ENCODE results near the gene FLT1.

The FLT1 gene

DNA sequence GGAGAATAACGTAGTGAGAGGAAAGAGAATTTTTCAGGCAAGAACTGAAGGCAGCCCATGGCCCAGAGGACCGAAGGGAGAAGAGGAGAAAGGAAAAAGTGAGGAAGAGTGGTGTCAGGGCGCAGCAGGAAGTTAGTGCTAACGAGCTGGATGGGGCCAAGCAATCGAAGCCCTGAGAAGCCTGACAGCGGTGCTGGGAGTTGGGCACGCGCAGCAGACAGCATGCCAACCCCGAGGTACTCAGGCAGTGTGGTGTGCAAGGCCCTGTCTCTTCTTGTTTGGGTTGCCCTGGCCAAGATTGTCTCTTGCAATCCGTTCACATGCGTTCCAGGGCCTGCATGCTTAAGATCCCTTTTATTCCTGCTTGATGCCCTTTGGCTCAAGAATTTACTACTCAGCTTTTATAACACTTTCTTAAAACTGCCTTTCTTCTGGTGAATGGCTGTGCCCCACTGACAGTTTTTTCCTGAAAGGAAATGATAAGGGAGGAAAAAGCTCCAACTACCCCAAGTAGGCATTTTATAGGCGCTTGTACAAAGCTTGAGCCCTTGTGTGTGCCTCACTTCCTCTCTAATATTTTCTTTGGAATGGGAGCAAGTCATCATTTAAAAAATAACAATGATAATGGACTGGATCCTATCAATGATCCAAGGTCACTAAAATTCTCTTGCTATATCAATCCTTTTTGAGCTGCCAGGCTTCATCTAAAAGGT, 115.4 kb downstream of the FLT1 start:
- no peak for DNase-seq

DNA sequence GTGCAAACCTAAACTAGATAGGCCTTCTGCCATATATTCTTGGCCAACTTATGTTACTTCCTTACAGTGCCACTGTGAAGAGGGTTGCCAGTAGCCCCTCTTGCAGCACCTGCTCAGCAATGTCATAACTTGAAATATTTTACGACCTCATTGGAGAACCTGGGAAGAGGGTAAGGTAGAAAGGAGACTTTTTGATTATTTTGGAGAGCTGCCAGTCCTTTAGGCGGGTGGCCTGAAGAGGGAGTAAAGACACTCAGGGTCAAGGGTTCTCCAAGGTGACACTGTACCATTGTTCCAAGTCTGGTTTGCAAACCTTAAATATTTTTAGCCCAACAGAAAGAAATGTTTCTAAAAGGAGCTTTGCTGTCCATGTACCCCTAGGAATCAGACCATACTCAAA, 118.3 kb downstream of the FLT1 start:
- no peak for DNase-seq

DNA sequence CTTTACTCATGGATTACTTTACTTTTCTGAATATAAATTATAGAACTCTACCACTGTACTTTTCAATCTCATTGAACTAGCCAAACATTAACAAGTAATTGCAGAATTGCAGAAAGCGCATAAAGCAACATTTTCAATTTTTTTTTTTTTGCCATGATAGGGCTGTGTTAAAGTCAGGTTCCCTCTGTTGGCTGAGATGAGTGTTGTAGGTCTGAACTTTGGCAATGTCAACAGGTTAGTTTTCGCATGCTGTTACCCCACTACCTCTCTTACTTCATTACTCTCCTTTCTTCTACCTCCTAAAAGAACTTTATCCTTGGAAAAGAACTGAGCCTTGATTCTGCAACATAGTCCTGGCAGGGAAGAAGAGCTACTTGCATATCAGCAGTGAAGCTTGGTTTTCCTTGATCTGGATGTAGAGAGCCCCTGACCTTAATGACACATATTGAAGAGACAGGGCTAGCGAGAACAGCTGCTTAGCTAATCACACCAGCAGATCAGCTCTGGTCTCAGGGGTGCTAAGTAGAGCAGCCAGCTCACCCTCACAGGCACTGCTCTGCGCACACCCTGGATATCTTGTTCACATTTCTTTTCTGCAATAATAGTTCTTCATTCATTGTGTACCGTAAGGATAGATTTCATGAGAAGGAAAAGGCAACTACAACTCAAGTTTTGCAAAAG, 119.5 kb downstream of the FLT1 start:
- DNase-seq = no peak

DNA sequence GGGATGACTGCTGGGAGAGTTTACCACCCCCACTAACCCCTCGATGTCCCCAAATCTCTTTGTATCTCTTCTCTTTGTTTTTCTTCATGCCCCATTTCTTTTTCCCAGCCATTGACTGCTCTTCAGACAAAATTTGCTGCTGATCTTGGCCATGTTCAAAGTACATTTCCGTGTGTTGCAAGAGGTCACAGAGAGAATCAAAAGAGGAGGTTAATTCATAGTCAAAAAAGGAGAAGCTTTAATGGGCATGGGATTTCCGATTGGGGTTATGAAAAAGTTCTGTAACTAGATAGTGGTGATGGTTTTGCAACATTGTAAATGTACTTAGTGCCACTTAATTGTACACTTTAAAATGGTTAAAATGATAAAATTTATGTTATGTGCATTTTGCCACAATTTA, 121.1 kb downstream of the FLT1 start:
- DNase-seq = no peak

DNA sequence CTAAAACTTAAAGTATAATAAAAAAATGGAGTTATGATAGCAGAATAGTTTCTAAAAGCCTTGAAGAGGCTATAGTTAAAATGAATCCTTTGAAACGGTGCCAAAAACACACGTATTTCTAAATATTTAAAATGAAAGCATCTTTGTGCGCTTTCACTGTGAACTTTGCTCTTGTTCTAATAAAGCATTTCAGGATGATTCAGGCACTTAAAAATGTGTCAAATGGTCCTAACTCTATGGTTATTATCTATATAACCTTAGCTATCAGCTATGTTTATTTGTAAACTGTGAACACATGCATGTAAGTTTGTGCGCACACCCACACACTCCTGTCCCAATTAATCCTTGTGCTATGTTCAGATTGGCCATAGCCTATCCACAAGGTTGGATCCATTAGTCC, 124.5 kb downstream of the FLT1 start:
- DNase-seq = no peak

DNA sequence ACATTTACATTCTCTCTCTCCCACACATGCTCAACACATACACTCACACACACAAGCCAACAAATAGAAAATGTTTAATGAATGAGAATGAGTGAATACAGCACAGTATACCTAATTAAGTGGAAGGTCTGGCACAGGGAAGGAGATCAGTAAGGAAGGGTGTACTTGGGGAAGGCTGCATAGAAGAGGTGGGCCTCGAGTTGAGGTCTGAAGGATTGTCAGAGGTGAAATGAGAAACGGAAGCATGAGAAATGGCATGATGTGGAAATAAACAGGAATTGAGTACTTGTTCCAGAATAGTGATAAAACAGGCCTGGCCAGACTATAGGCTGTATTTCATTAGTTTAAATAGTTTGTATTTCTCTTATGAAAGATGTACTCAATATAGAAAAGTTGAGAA, 136.2 kb downstream of the FLT1 start:
- no peak for DNase-seq

DNA sequence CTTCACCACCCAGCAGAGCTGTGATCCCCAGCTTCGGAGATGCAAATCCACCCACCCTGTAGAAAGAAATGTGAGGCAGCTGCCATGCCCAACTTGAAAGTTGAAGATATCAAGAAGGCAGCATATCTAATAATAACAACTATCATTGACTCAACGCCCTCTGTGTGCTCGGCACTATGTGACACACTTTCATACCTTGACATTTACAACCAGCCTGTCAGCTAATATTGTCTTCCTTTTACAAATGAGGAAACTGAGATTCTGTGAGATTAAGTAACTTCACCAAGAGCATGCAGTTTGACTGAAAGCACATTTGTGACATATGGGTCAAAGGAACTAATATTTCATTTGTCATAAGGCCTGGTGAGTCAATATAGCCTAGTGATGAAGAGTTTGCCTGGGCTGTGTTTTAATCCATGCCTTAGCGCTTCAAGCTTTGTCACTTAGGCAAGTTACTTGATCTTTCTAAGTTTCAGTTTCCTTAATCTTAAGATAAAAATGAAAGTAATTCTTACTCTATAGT, 137.0 kb downstream of the FLT1 start:
- no peak for DNase-seq

DNA sequence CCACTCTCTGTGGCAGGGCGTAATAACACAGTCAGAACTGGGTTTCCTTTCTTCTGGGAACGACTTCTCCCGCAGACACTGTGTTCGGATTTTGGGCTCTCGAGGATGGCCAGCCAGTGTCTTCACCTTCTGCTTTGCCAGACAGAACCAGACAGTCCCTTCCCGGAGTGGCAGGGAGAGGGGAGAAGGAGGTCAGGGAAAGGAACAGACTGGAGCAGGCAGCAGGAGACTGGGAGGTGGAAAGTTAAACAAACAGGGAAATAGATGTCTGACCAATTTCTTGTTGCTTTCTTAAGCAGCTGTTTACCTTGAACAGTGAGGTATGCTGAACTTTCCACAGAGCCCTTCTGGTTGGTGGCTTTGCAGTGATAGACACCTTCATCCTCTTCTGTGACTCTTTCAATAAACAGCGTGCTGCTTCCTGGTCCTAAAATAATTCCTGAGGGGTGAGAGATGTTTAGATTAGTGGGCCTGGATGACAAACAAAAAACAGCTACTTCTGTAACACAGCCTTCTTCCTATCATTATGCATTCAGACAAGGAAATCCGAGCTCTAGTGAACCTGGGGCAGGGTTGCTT, 137.6 kb downstream of the FLT1 start:
- DNase-seq = no peak

DNA sequence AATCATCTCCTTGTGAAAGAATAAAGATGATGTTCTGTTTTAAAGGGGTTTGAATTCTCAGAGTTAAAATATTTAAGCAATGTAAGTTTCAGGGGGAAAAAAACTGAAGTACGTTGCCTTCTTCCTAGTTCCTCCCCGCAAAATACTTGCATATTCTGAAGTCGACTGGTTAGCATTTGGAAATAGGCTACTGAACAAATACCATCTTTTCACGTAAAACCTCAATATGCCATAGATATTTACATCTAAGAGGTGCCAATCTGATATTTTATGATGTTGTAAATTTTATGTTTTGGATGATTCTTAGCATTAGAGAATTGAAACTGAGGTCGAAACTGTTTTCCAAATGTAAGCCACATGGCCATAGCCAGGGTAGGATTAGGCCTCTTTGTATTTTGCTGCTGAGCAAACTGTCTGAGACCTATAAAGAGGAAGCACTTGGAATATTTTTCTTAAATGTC, 138.3 kb downstream of the FLT1 start:
- peak; percentile 65 for DNase-seq

DNA sequence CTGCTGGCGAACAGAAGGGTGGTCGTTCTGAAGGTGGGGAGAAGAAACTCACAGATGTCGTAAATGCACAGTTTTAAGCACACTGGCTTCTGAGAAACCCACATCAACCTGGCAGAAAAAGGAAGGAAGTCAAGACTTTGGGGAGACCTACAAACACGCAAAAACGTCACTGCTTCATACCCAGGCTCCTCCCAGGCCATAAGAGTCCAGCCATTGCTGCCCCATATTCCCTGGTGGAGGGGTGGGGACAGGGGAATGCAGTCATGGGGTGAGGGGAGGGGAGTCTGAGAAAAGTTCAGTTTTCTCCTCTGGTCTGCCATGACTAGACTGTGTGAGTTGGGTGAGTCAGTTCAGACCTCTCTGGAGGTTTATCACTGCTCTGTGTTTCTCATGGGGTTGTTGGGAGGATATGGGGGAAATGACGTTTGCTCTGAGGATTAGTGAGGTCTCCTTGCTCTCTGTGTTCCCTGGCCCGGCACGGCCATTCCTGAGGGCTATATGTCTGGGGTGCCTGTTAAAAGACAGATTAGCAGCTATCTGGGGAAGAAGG, 139.0 kb downstream of the FLT1 start:
- DNase-seq = peak; percentile 85

DNA sequence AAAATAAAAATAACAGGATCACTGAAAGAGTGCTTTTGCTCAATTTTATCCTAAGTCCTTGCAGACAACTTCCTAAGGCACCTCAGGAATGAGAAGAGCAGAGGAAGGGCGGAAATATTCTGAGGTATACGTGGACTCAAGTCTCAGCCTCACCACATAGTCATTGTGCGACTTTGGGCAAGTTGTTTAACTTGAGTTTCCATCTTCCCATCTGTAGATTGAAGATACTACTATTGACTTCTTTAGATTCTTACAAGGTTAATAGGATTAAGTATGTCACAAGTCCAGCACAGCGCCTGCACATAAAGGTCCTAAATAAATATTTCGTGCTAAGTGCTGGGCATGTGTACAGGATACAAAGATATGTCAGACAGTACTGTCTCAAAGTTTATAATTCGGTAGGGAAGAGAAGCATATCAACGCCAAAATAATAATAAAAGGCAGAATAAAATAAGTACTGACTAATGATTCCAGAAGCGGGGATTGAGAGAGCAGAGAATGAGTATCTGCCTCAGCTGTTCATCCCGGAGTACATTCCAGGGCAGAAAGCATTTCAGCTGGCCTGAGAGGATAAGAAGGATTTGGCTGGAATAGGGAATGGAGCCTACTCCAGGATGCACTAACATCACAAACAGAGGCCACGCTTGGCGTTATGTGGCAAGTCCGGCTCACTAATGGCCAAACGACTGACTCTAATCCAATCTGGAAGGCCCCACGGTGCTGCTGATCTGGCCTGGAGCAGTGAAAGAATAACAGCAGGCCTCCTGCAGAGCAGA, 139.7 kb downstream of the FLT1 start:
- DNase-seq = no peak

DNA sequence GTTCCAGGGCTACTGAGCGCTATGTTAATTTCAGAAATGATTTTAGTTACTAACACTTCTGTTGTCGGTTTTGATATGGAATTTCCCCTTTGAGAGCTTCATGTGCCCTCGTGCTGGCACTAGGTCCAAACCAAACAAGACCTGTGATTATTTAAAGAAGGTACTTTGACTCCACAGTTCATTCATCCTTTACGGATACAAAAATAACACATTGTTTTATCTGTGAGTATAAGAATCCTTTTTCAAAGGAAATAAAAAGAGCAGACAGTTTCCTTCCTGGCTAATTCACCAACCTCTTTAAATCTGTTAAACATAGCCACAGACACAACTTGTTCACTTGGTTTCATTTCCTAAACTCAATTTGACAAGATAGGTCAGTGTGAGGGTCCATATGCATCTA, 141.2 kb downstream of the FLT1 start:
- DNase-seq = no peak

DNA sequence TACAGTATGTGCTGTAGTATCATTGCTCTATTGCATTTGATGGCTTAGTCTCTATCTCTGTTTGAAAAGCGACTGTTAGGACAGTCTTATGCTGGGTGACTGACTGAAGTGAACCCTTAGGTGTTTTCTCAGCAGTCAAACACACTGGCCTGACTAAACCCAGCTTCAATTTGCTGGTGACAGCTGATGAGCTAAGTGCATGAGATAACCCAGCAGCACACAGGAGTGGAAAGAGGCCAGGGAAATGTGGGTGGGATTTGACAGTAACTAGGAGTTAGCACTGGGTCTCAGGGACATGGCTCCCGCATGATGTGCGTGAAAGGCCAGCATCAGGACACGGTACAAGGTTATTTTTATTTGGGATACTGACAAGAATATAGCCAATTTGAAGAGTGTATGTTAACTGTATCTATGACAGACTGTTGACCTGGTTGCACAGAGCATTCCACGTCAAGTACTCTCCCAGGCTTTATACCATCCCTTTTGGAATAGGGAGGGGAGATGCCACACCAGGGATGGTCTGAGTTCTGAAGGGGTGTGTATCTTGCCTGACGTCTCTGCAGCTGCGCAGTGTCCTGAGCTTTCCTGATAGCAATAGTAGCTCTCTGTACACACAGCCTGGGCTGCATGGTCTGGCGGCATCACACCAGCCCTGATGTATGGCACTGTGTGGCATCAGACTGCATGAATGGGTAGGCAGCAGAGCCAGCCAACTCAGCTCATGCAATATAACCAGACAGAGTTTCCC, 144.8 kb downstream of the FLT1 start:
- no peak for DNase-seq

DNA sequence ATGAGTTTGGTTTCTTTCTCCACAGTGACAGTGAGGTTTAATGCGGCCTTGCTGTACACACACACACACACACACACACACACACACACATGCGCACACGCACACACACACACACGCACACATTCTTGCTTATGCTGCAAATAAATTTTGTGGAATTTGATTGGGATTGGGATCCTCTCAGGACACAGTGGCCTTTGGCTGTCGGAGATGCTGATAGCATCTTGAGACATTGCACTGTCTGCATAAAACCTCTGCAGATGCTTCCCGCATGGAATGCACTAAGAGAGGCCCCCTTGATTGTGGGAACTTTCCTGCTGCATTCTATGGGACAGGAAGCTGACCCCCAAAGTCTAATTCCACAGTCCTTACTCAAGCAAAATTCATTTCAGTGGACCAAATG, 145.6 kb downstream of the FLT1 start:
- peak; percentile 58 for DNase-seq

DNA sequence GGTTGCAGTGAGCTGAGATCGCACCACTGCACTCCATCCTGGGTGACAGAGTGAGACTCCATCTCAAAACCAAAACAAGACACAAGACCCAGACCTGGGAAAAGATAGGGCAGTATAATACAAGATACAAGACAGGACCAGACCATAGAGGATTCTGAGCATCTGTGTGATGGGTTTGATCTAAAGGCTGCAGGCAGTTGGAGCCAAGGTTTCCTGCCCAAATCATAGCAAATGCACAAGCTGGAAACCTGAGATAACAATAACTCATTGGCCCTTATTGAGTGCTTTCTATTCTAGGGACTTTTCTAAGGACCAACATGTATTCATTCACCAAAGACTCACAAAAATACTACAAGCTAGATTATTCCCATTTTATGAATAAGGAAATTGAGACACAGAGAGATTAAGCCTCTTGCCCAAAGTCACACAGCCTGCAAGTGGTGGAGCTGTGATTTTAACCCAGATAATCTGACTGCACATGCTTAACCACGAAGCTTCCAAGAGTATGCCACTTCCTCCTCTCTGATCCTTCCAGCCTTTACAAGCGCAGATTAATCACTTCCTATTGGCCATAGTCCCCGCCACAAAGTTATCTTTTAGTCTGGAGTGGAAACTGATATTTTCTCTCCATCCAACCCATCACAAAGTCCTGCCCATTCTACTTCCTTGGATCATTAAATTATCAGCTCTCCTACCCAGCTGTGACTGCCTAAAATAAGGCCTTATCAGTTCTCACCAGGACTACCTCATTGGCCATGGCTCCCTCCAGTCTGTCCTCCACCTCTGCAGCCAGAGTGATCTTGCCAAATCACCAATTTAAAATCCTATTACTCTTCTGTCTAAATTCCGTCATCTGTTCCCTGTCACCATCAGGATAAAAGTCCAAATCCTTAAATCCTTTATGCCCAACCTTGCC, 147.2 kb downstream of the FLT1 start:
- peak; percentile 52 for DNase-seq

DNA sequence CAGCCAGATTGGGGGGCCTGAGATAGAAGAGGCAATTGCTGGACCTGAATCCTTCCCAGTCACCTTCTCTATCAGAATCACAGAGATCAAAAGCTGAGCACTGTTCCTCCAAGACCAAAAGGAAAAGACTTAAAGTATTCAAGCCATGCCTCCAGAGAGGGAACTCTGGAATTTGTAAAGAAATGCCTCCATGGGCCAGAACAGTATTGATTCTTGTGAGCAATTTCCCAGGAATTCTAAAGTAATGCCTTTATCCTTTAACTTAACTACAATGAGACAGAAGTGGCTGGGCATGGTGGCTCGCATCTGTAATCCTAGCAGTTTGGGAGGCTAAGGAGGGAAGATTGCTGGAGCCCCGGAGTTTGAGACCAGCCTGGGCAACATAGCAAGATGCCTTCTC, 148.8 kb downstream of the FLT1 start:
- peak; percentile 69 for DNase-seq

DNA sequence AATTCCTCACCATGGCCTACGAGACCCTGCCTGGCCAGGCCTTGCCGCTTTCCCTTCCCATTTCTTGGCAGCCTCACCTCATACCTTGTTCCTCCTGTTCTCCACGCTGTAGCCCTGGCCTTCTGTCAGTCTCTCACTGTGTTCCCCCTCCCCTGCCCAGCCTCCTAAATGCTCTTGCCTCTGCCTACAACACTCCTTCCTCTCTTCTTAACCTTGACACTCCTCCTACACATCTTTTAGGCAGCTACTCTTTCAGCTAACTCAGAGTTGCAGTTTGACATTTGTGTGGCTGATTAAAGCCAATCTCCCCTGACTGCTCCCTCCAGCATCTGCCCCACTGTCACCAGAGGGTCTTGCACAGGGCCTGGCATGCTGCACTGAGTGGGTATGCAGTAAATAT, 150.8 kb downstream of the FLT1 start:
- no peak for DNase-seq

DNA sequence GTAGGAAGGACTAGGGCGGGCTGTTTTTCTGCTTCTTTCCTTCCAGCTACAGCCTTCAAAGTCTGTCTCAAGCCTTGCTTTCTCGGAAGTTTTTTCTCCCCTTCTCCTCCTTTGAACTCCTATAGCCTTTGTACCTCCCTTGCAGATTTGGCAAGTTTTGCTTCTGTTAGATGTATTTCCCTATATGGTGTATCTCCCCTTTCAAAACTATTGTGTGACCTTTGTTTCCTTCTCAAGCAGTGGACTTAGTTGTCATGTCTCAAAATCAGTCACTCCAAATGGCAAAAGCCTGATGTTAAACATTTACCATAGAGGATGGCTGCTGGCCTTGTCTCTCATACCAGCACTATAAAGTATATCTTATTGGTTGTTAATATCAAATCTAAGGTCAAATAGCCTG, 152.7 kb downstream of the FLT1 start:
- no peak for DNase-seq

DNA sequence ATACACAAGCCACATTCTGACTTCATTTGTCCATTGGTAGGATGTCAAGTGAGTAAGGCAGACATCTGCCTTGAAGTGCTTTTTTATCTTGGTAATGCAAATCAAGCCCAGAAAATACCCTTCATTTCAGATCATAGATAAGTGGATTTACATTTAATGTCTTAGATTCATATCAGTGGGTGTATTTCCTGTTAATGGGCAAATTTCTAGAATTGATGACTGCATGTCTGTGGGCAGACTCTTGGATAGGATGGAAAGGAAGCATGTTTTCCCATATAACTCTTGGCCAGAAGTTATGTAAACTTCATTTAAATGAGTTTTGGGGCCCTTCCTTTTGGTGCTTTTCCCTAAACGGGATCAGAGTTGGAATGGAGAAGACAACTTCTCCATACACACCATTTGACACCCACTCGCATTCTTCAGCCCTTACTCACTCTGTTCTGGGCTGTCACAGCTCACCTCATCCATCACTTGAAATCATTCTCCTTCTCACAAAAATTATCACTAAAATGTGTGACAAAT, 154.6 kb downstream of the FLT1 start:
- DNase-seq = peak; percentile 73

DNA sequence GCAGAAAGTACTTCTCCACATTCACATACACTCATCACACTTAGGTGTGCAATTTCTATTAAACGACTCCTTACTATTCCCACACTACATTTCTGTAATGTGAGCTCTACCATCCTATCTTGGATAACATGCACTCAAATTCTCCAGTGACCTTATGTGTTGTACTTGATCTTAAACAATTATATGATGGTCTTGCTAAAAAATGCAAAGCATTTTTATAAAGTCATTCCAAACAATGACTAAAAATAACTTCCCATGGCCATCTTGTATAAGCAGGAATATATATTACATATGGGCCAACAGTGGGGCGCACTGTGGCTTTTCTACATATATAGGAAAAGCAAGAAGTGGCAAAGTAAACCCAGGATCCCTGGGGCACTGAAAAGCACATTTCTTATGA, 155.5 kb downstream of the FLT1 start:
- peak; percentile 76 for DNase-seq

DNA sequence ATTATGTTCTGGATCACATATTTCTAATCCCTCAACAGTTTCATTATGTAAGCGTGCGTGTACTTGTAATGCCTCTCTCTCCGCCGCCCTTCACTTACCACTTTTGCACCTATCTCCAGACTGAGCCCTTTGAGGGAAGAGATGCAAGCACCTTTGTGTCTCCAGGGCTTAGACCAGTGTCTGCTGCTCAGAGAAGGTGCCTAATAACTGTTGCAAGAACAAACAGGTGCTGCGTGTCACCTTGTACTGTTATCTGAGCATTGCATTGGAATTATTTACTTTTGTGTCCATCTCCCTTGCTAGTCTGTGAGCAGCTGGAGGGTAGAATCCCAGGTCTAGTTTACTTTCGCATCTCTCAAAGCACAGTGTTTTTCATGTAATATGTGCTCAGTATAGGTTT, 156.2 kb downstream of the FLT1 start:
- DNase-seq = no peak
